Measurements from ENCODE around the gene CECR2.
"Not testable (repeated sequence)": the region's sequence is repeated elsewhere in the genome, so short reads cannot be mapped to it uniquely, and the experiment has no call there.

CECR2 gene

GRCh38 chr22:17401728-17402127 is 32.5 kb downstream of the CECR2 start:
- H3K36me3 ChIP-seq (ENCODE audit: insufficient read depth, low read length): no peaks in the 10 kb centered on the region
- H3K9ac ChIP-seq (ENCODE audit: low read depth, low read length): no peak overlapping the region
- H3K9me3 ChIP-seq (ENCODE audit: control insufficient read depth, insufficient read depth, low read length): no peaks in the 10 kb centered on the region
- H3K4me1 ChIP-seq (ENCODE audit: insufficient read depth, low read length): peaks cover 23% of the 10 kb centered on the region; the same call in 1 of the 2 replicates

- no peak overlapping the region for H3K9ac ChIP-seq (ENCODE audit: low read depth, low read length)
- H3K9me3 ChIP-seq (ENCODE audit: control insufficient read depth, insufficient read depth, low read length): no peaks in the 10 kb centered on the region
- no peaks in the 10 kb centered on the region for H3K36me3 ChIP-seq (ENCODE audit: insufficient read depth, low read length)
- H3K4me1 ChIP-seq (ENCODE audit: insufficient read depth, low read length): peaks cover 23% of the 10 kb centered on the region; the same call in 1 of the 2 replicates
These were observed 33.0 kb downstream of the CECR2 start for GRCh38 chr22:17402293-17402692.

GRCh38 chr22:17403906-17404305 is 34.6 kb downstream of the CECR2 start:
- no peaks in the 10 kb centered on the region for H3K36me3 ChIP-seq (ENCODE audit: insufficient read depth, low read length)
- H3K9ac ChIP-seq (ENCODE audit: low read depth, low read length): no peak overlapping the region
- H3K4me1 ChIP-seq (ENCODE audit: insufficient read depth, low read length): peaks cover 11% of the 10 kb centered on the region; the same call in 1 of the 2 replicates
- no peaks in the 10 kb centered on the region for H3K9me3 ChIP-seq (ENCODE audit: control insufficient read depth, insufficient read depth, low read length)

- Histone ChIP-seq H3K9me3 (ENCODE audit: control insufficient read depth, insufficient read depth, low read length) (no peaks in the 10 kb centered on the region), H3K36me3 (ENCODE audit: insufficient read depth, low read length) (no peaks in the 10 kb centered on the region), H3K9ac (ENCODE audit: low read depth, low read length) (no peak overlapping the region), H3K4me1 (ENCODE audit: insufficient read depth, low read length) (peaks cover 23% of the 10 kb centered on the region)
These were observed 38.4 kb downstream of the CECR2 start for GRCh38 chr22:17407643-17408042.

GRCh38 chr22:17410576-17410975 is 41.3 kb downstream of the CECR2 start:
- Histone ChIP-seq H3K9ac (ENCODE audit: low read depth, low read length) (no peak overlapping the region), H3K4me1 (ENCODE audit: insufficient read depth, low read length) (peaks cover 24% of the 10 kb centered on the region), H3K36me3 (ENCODE audit: insufficient read depth, low read length) (no peaks in the 10 kb centered on the region), H3K9me3 (ENCODE audit: control insufficient read depth, insufficient read depth, low read length) (no peaks in the 10 kb centered on the region)

- H3K9me3 ChIP-seq (ENCODE audit: control insufficient read depth, insufficient read depth, low read length): no peaks in the 10 kb centered on the region
- no peak overlapping the region for H3K9ac ChIP-seq (ENCODE audit: low read depth, low read length)
- no peaks in the 10 kb centered on the region for H3K36me3 ChIP-seq (ENCODE audit: insufficient read depth, low read length)
- peaks cover 26% of the 10 kb centered on the region for H3K4me1 ChIP-seq (ENCODE audit: insufficient read depth, low read length)
These were observed 42.0 kb downstream of the CECR2 start for GRCh38 chr22:17411213-17411612.

GRCh38 chr22:17412232-17412631 is 43.0 kb downstream of the CECR2 start:
- Histone ChIP-seq H3K9me3 (ENCODE audit: control insufficient read depth, insufficient read depth, low read length) (no peaks in the 10 kb centered on the region), H3K36me3 (ENCODE audit: insufficient read depth, low read length) (no peaks in the 10 kb centered on the region), H3K4me1 (ENCODE audit: insufficient read depth, low read length) (peaks cover 33% of the 10 kb centered on the region), H3K9ac (ENCODE audit: low read depth, low read length) (no peak overlapping the region)

- no peak overlapping the region for H3K9ac ChIP-seq (ENCODE audit: low read depth, low read length)
- H3K9me3 ChIP-seq (ENCODE audit: control insufficient read depth, insufficient read depth, low read length): no peaks in the 10 kb centered on the region
- H3K36me3 ChIP-seq (ENCODE audit: insufficient read depth, low read length): no peaks in the 10 kb centered on the region
- peaks cover 26% of the 10 kb centered on the region for H3K4me1 ChIP-seq (ENCODE audit: insufficient read depth, low read length)
These were observed 49.6 kb downstream of the CECR2 start for GRCh38 chr22:17418890-17419324.

GRCh38 chr22:17419348-17419747 is 50.1 kb downstream of the CECR2 start:
- H3K9me3 ChIP-seq (ENCODE audit: control insufficient read depth, insufficient read depth, low read length): no peaks in the 10 kb centered on the region
- H3K9ac ChIP-seq (ENCODE audit: low read depth, low read length): no peak overlapping the region
- H3K4me1 ChIP-seq (ENCODE audit: insufficient read depth, low read length): peaks cover 26% of the 10 kb centered on the region
- H3K36me3 ChIP-seq (ENCODE audit: insufficient read depth, low read length): no peaks in the 10 kb centered on the region

- H3K9me3 ChIP-seq (ENCODE audit: control insufficient read depth, insufficient read depth, low read length): no peaks in the 10 kb centered on the region
- H3K4me1 ChIP-seq (ENCODE audit: insufficient read depth, low read length): peaks cover 13% of the 10 kb centered on the region
- peaks cover 3% of the 10 kb centered on the region; the same call in 1 of the 2 replicates for H3K36me3 ChIP-seq (ENCODE audit: insufficient read depth, low read length)
- H3K9ac ChIP-seq (ENCODE audit: low read depth, low read length): no peak overlapping the region
These were observed 53.6 kb downstream of the CECR2 start for GRCh38 chr22:17422736-17423343.

- Histone ChIP-seq H3K9ac (ENCODE audit: low read depth, low read length) (no peak overlapping the region), H3K4me1 (ENCODE audit: insufficient read depth, low read length) (peaks cover 13% of the 10 kb centered on the region), H3K36me3 (ENCODE audit: insufficient read depth, low read length) (peaks cover 3% of the 10 kb centered on the region; the same call in 1 of the 2 replicates), H3K9me3 (ENCODE audit: control insufficient read depth, insufficient read depth, low read length) (no peaks in the 10 kb centered on the region)
These were observed 54.4 kb downstream of the CECR2 start for GRCh38 chr22:17423616-17424015.

GRCh38 chr22:17427528-17427927 is 58.3 kb downstream of the CECR2 start:
- not testable (repeated sequence) for H3K36me3 ChIP-seq (ENCODE audit: insufficient read depth, low read length); H3K9ac ChIP-seq (ENCODE audit: low read depth, low read length)

GRCh38 chr22:17429516-17429915 is 60.3 kb downstream of the CECR2 start:
- Histone ChIP-seq H3K9ac (ENCODE audit: low read depth, low read length) (no peak overlapping the region), H3K9me3 (ENCODE audit: control insufficient read depth, insufficient read depth, low read length) (no peaks in the 10 kb centered on the region), H3K36me3 (ENCODE audit: insufficient read depth, low read length) (peaks cover 3% of the 10 kb centered on the region; the same call in 1 of the 2 replicates), H3K4me1 (ENCODE audit: insufficient read depth, low read length) (peaks cover 33% of the 10 kb centered on the region)

More at GRCh38 chr22:17427528-17427927, 58.3 kb downstream of the CECR2 start:
- H3K4me1 ChIP-seq (ENCODE audit: insufficient read depth, low read length): peaks cover 25% of the 10 kb centered on the region
- not testable (repeated sequence) for H3K9me3 ChIP-seq (ENCODE audit: control insufficient read depth, insufficient read depth, low read length)

- Histone ChIP-seq H3K36me3 (ENCODE audit: insufficient read depth, low read length) (peaks cover 3% of the 10 kb centered on the region; the same call in 1 of the 2 replicates), H3K9me3 (ENCODE audit: control insufficient read depth, insufficient read depth, low read length) (no peaks in the 10 kb centered on the region), H3K9ac (ENCODE audit: low read depth, low read length) (no peak overlapping the region), H3K4me1 (ENCODE audit: insufficient read depth, low read length) (peaks cover 42% of the 10 kb centered on the region)
These were observed 61.2 kb downstream of the CECR2 start for GRCh38 chr22:17430412-17430811.

GRCh38 chr22:17431179-17431578 is 61.9 kb downstream of the CECR2 start:
- Histone ChIP-seq H3K9me3 (ENCODE audit: control insufficient read depth, insufficient read depth, low read length) (no peaks in the 10 kb centered on the region), H3K9ac (ENCODE audit: low read depth, low read length) (no peak overlapping the region), H3K4me1 (ENCODE audit: insufficient read depth, low read length) (peaks cover 48% of the 10 kb centered on the region), H3K36me3 (ENCODE audit: insufficient read depth, low read length) (peaks cover 3% of the 10 kb centered on the region; the same call in 1 of the 2 replicates)
